B cell (primary cell): ENCODE results near the gene PSG2. TPM values are rescaled to one million over a fixed set of nuclear protein-coding genes. Genes with fewer than 3 reads are reported as not detected.
"Not testable (repeated sequence)": the region's sequence is repeated elsewhere in the genome, so short reads cannot be mapped to it uniquely, and the experiment has no call there.

Experiments used
- ATAC-seq: fragments of 200-7000 bp; cut with Tn5 transposase; one replicate; pipeline ENCODE4 v1.10.0; 2021; ENCODE audit warnings: low read depth, mild to moderate bottlenecking, moderate number of reproducible peaks, moderate library complexity
- CTCF ChIA-PET: fragments of 350-600 bp; sonication (Branson Sonifier 250); formaldehyde crosslinking; loops from one replicate; lab custom pipeline; 2021; ENCODE audit warnings: antibody characterized with exemption, inconsistent platforms; lab: Charles Lee
- POLR2A ChIA-PET: fragments of 350-600 bp; sonication (Branson Sonifier 250); formaldehyde crosslinking; loops from one replicate; lab custom pipeline; 2021; ENCODE audit warnings: antibody characterized with exemption; lab: Charles Lee
- DNase-seq: peaks from one replicate; pipeline ENCODE4 v3.0.0; 2013
- H2AFZ ChIP-seq: 2 replicates; pipeline ENCODE4 v1.6.1; 2012; ENCODE audit warnings: mild to moderate bottlenecking, low read depth, low read length; ENCODE audit not compliant: insufficient read depth, poor library complexity, severe bottlenecking
- H3K27ac ChIP-seq, 2 donors: 1 replicate in 1 of 2; 2 replicates in 1 of 2; pipeline ENCODE4 v1.5.1; 2012 to 2013; ENCODE audit warnings: low read length in 2 of 2, mild to moderate bottlenecking in 2 of 2, moderate library complexity in 1 of 2
- H3K27me3 ChIP-seq, 4 experiments: fragments of 200-600 bp in 1 of 4; sonication (generic) in 1 of 4; replicated peaks in 1 of 4; 1 replicate in 2 of 4; 2 replicates in 2 of 4; pipeline versions ENCODE4 v1.6.1 to v1.7.0; 2013 to 2016; ENCODE audit warnings: low read length in 3 of 4, mild to moderate bottlenecking in 2 of 4, mixed read lengths in 1 of 4, moderate library complexity in 1 of 4; ENCODE audit not compliant: insufficient read depth in 4 of 4, control insufficient read depth in 3 of 4; ENCODE audit errors: control extremely low read depth in 1 of 4
- H3K36me3 ChIP-seq, 2 experiments: replicated peaks in 1 of 2; 1 replicate in 1 of 2; 2 replicates in 1 of 2; pipeline versions ENCODE4 v1.6.1 to v1.7.1; 2013; ENCODE audit warnings: low read length in 1 of 2; ENCODE audit not compliant: insufficient read depth in 2 of 2, control insufficient read depth in 1 of 2; ENCODE audit errors: control extremely low read depth in 1 of 2, extremely low read depth in 1 of 2
- H3K4me1 ChIP-seq, 2 donors: fragments of 200-600 bp in 1 of 2; sonication (generic) in 1 of 2; 1 replicate in 1 of 2; 2 replicates in 1 of 2; pipeline versions ENCODE4 v1.5.1 to v1.6.1; 2013 to 2017; ENCODE audit warnings: low read length in 2 of 2; ENCODE audit not compliant: control insufficient read depth in 2 of 2, insufficient read depth in 2 of 2
- H3K4me2 ChIP-seq: replicated peaks from 2 replicates; pipeline ENCODE3; 2012; ENCODE audit warnings: mild to moderate bottlenecking, low read depth, low read length; ENCODE audit not compliant: poor library complexity, severe bottlenecking
- H3K4me3 ChIP-seq, 5 experiments: fragments of 200-600 bp in 1 of 5; sonication (generic) in 1 of 5; 1 replicate in 3 of 5; 2 replicates in 2 of 5; pipeline versions ENCODE4 v1.5.1 to v1.7.0; 2011 to 2016; ENCODE audit warnings: low read length in 4 of 5, mild to moderate bottlenecking in 4 of 5, low read depth in 2 of 5, control low read depth in 1 of 5, moderate library complexity in 1 of 5; ENCODE audit not compliant: insufficient read depth in 1 of 5; ENCODE audit errors: control extremely low read depth in 1 of 5, extremely low read depth in 1 of 5
- H3K79me2 ChIP-seq: fragments of 200-600 bp; sonication (generic); one replicate; pipeline ENCODE4 v1.6.0; 2016; ENCODE audit warnings: low read length; ENCODE audit not compliant: control insufficient read depth, insufficient read depth
- H3K9ac ChIP-seq: fragments of 200-600 bp; sonication (generic); 2 replicates; pipeline ENCODE4 v1.6.1; 2017; ENCODE audit warnings: mild to moderate bottlenecking, low read length, moderate library complexity
- H3K9me3 ChIP-seq, 3 donors: one replicate each; pipeline versions ENCODE4 v1.6.1 to v1.7.1; 2013; ENCODE audit warnings: low read length in 2 of 3; ENCODE audit not compliant: control insufficient read depth in 2 of 3, insufficient read depth in 1 of 3; ENCODE audit errors: control extremely low read depth in 1 of 3
- H4K20me1 ChIP-seq: 2 replicates; pipeline ENCODE4 v1.6.0; 2012; ENCODE audit warnings: mild to moderate bottlenecking, low read length; ENCODE audit not compliant: insufficient read depth, control insufficient read depth, poor library complexity, severe bottlenecking
- H3K27ac Mint-ChIP-seq: one replicate; pipeline ENCODE4 v1.8.0; 2021; ENCODE audit warnings: mixed read lengths
- H3K27me3 Mint-ChIP-seq: one replicate; pipeline ENCODE4 v1.8.0; 2021; ENCODE audit warnings: mixed read lengths
- H3K4me1 Mint-ChIP-seq: one replicate; pipeline ENCODE4 v1.8.0; 2021; ENCODE audit warnings: mixed read lengths
- H3K4me3 Mint-ChIP-seq: one replicate; pipeline ENCODE4 v1.8.0; 2021; ENCODE audit warnings: mixed read lengths
- H3K9me3 Mint-ChIP-seq: one replicate; pipeline ENCODE4 v1.8.0; 2022; ENCODE audit warnings: mixed read lengths; ENCODE audit not compliant: insufficient read depth
- WGBS: methylation state at CpG from one replicate; pipeline ENCODE4 v1.1.5; 2013; ENCODE audit warnings: missing lambda C conversion rate; ENCODE audit not compliant: insufficient coverage; 5-methylcytosine and 5-hydroxymethylcytosine counted together
- intact Hi-C: fragments of 100-400 bp; cut with micrococcal nuclease; formaldehyde crosslinking; loops from one replicate; pipeline ENCODE4 v1.10.0; 2022
- polyA plus RNA-seq: library from polyadenylated mRNA; depleted of rRNA; stranded (reverse); fragments of >200 nt; gene quantifications from 2 replicates; pipeline ENCODE4 v1.2.3, GENCODE V29; 2012
- total RNA-seq, 2 donors: library from RNA; stranded (reverse); fragments of 120-200 nt in 1 of 2; gene quantifications; 1 replicate in 1 of 2; 2 replicates in 1 of 2; pipeline versions ENCODE4 v1.2.3 to v1.2.4, GENCODE V29; 2013 to 2022

Gene PSG2
- total and polyA plus RNA-seq, 2 donors (not counting 1 experiment from before 2014, with no cell fraction given), result not detected

- H3K79me2 ChIP-seq, H3K9ac ChIP-seq, POLR2A ChIA-PET, H3K27ac ChIP-seq, H3K27me3 ChIP-seq, CTCF ChIA-PET, H2AFZ ChIP-seq, H3K27ac Mint-ChIP-seq, H3K4me1 Mint-ChIP-seq, H3K9me3 ChIP-seq, intact Hi-C loops, H3K4me3 Mint-ChIP-seq, H4K20me1 ChIP-seq, H3K4me2 ChIP-seq, DNase-seq, H3K4me1 ChIP-seq, H3K9me3 Mint-ChIP-seq, ATAC-seq, H3K4me3 ChIP-seq, H3K27me3 Mint-ChIP-seq, H3K36me3 ChIP-seq: not testable (repeated sequence)
- 90% methylated on average over 3 of the region's 3 CpGs for WGBS
These were observed 34.5 kb downstream of the PSG2 start for GRCh38 chr19:43047966-43048365.

- H3K9me3 ChIP-seq, H3K4me3 ChIP-seq, H3K9ac ChIP-seq, H3K27ac Mint-ChIP-seq, H3K79me2 ChIP-seq, H3K9me3 Mint-ChIP-seq, H3K27me3 Mint-ChIP-seq, H3K27me3 ChIP-seq, ATAC-seq, H3K4me3 Mint-ChIP-seq, CTCF ChIA-PET, intact Hi-C loops, H3K4me2 ChIP-seq, H3K4me1 Mint-ChIP-seq, DNase-seq, H3K27ac ChIP-seq, H3K4me1 ChIP-seq, POLR2A ChIA-PET, H2AFZ ChIP-seq, H4K20me1 ChIP-seq, H3K36me3 ChIP-seq: not testable (repeated sequence)
- no CpG with 5 or more reads among the region's 2 CpGs for WGBS
These were observed 35.9 kb downstream of the PSG2 start for GRCh38 chr19:43046578-43046977.

GRCh38 chr19:43043492-43044180 is 38.9 kb downstream of the PSG2 start:
- H3K36me3 ChIP-seq, H3K27ac ChIP-seq, CTCF ChIA-PET, intact Hi-C loops, H3K4me3 ChIP-seq, H4K20me1 ChIP-seq, ATAC-seq, H3K9ac ChIP-seq, H2AFZ ChIP-seq, POLR2A ChIA-PET, H3K4me2 ChIP-seq, H3K4me1 ChIP-seq, H3K27ac Mint-ChIP-seq, H3K27me3 Mint-ChIP-seq, H3K27me3 ChIP-seq, H3K4me1 Mint-ChIP-seq, H3K79me2 ChIP-seq, H3K4me3 Mint-ChIP-seq, H3K9me3 Mint-ChIP-seq, DNase-seq, H3K9me3 ChIP-seq: not testable (repeated sequence)
- no CpG with 5 or more reads among the region's 1 CpG for WGBS

- POLR2A ChIA-PET, H3K4me2 ChIP-seq, H3K27me3 ChIP-seq, H3K27ac ChIP-seq, H3K9me3 Mint-ChIP-seq, H3K4me3 Mint-ChIP-seq, ATAC-seq, H2AFZ ChIP-seq, H4K20me1 ChIP-seq, H3K4me3 ChIP-seq, H3K27ac Mint-ChIP-seq, H3K9me3 ChIP-seq, H3K36me3 ChIP-seq, intact Hi-C loops, H3K4me1 Mint-ChIP-seq, H3K9ac ChIP-seq, H3K79me2 ChIP-seq, CTCF ChIA-PET, DNase-seq, H3K4me1 ChIP-seq: not testable (repeated sequence)
- H3K27me3 Mint-ChIP-seq, result peaks cover 32% of the 10 kb centered on the region
- 64% methylated on average over 2 of the region's 2 CpGs for WGBS
These were observed 50.9 kb downstream of the PSG2 start for GRCh38 chr19:43031645-43032044.
